HCT116 (cell line): Measurements from ENCODE around the gene CLPSL1. TPM values are rescaled to one million over a fixed set of nuclear protein-coding genes. Genes with fewer than 3 reads are reported as not detected.

Experiments
- ATAC-seq: fragments of 200-7000 bp; cut with Tn5 transposase; 2 replicates; pipeline ENCODE4 v1.9.1; 2020; ENCODE audit warnings: mild to moderate bottlenecking, moderate library complexity
- BruUV-seq: library from RNA; stranded (reverse); fragments of 400-500 nt; replicated peaks from 2 replicates; lab custom pipeline; 2021; lab: Mats Ljungman, UMichigan
- CTCF ChIA-PET: fragments of 300-600 bp; sonication (Branson Sonifier 250); formaldehyde crosslinking; loops from one replicate; lab custom pipeline; 2021; ENCODE audit warnings: antibody characterized with exemption; lab: Charles Lee
- POLR2A ChIA-PET: fragments of 300-600, 350-600 bp; sonication (Branson Sonifier 250); formaldehyde crosslinking; loops from one replicate; lab custom pipeline; 2021; ENCODE audit warnings: antibody characterized with exemption; lab: Charles Lee
- RAD21 ChIA-PET, 2 experiments: fragments of 300-600 bp; sonication (Branson Sonifier 250); formaldehyde crosslinking; loops; one replicate each; lab custom pipeline; 2023; ENCODE audit warnings: low total read pairs in 2 of 2; ENCODE audit not compliant: uncharacterized antibody in 2 of 2, unreplicated experiment in 2 of 2, low non-redundant PET in 1 of 2; lab: Charles Lee
- DNase-seq: peaks from one replicate; pipeline ENCODE4 v3.0.0-alpha.2; 2010; ENCODE audit warnings: low read depth, low spot score
- H2AFZ ChIP-seq: fragments of 200-600 bp; shearing (Covaris generic), sonication (generic); 2 replicates; pipeline ENCODE4 v1.6.1; 2017; ENCODE audit warnings: low read depth, mixed run types, mixed read lengths, antibody characterized with exemption, low read length; ENCODE audit not compliant: poor library complexity, severe bottlenecking
- H3K27ac ChIP-seq: 2 replicates; pipeline ENCODE4 v1.5.1; 2012; ENCODE audit warnings: low read depth, low read length
- H3K27me3 ChIP-seq: fragments of 200-600 bp; sonication (generic); 2 replicates; pipeline ENCODE4 v1.6.1; 2016; ENCODE audit warnings: mixed run types, low read length, mixed read lengths; ENCODE audit not compliant: insufficient read depth
- H3K36me3 ChIP-seq, 2 experiments: fragments of 200-500 bp in 1 of 2; fragments of 200-600 bp in 1 of 2; sonication (Bioruptor generic) in 1 of 2; sonication (generic) in 1 of 2; 2 replicates each; pipeline versions ENCODE4 v1.5.1 to v1.6.1; 2014 to 2016; ENCODE audit warnings: low read length in 2 of 2, inconsistent platforms in 1 of 2, mixed read lengths in 1 of 2, mixed run types in 1 of 2; ENCODE audit not compliant: insufficient read depth in 2 of 2, control insufficient read depth in 1 of 2
- H3K4me1 ChIP-seq, 2 experiments: fragments of 200-600 bp in 1 of 2; sonication (generic) in 1 of 2; 2 replicates each; pipeline versions ENCODE4 v1.5.1 to v1.6.1; 2012 to 2017; ENCODE audit warnings: low read length in 2 of 2, inconsistent platforms in 1 of 2, mild to moderate bottlenecking in 1 of 2, mixed read lengths in 1 of 2, mixed run types in 1 of 2, moderate library complexity in 1 of 2; ENCODE audit not compliant: insufficient read depth in 2 of 2, control insufficient read depth in 1 of 2
- H3K4me2 ChIP-seq: fragments of 200-600 bp; sonication (generic); 2 replicates; pipeline ENCODE4 v1.6.1; 2017; ENCODE audit warnings: mixed run types, low read length, mixed read lengths
- H3K4me3 ChIP-seq, 2 experiments: fragments of 200-600 bp in 1 of 2; sonication (generic) in 1 of 2; replicated peaks in 1 of 2; 2 replicates each; pipeline ENCODE4 v1.5.1; 2011 to 2016; ENCODE audit warnings: low read length in 2 of 2, control low read depth in 1 of 2, low read depth in 1 of 2, mild to moderate bottlenecking in 1 of 2, mixed read lengths in 1 of 2, mixed run types in 1 of 2
- H3K79me2 ChIP-seq: fragments of 200-600 bp; sonication (generic); 2 replicates; pipeline ENCODE4 v1.6.1; 2017; ENCODE audit warnings: mild to moderate bottlenecking, mixed run types, low read length, moderate library complexity, mixed read lengths; ENCODE audit not compliant: insufficient read depth
- H3K9ac ChIP-seq: fragments of 200-600 bp; sonication (generic); 2 replicates; pipeline ENCODE4 v1.6.1; 2016; ENCODE audit warnings: low read length, mixed read lengths
- H3K9me2 ChIP-seq: fragments of 200-600 bp; sonication (generic), shearing (Covaris generic); 2 replicates; pipeline ENCODE4 v1.6.1; 2017; ENCODE audit warnings: mixed run types, mild to moderate bottlenecking, moderate library complexity; ENCODE audit not compliant: insufficient read depth
- H3K9me3 ChIP-seq, 2 experiments: fragments of 200-500 bp in 1 of 2; fragments of 200-600 bp in 1 of 2; sonication (Bioruptor generic) in 1 of 2; sonication (generic) in 1 of 2; 2 replicates each; pipeline ENCODE4 v1.6.1; 2014 to 2017; ENCODE audit warnings: low read length in 2 of 2, mixed read lengths in 2 of 2, inconsistent platforms in 1 of 2, low read depth in 1 of 2, mild to moderate bottlenecking in 1 of 2, mixed run types in 1 of 2, moderate library complexity in 1 of 2; ENCODE audit not compliant: control insufficient read depth in 1 of 2, insufficient read depth in 1 of 2
- H4K20me1 ChIP-seq: fragments of 200-600 bp; sonication (generic), shearing (Covaris generic); 2 replicates; pipeline ENCODE4 v1.6.1; 2017; ENCODE audit warnings: mixed run types, mild to moderate bottlenecking, moderate library complexity; ENCODE audit not compliant: insufficient read depth
- ATF3 ChIP-seq: IDR thresholded peaks from 2 replicates; pipeline ENCODE4 v1.6.1; 2012
- CBX3 ChIP-seq: IDR thresholded peaks from 2 replicates; pipeline ENCODE4 v1.6.1; 2012; ENCODE audit warnings: low read depth
- CEBPB ChIP-seq: IDR thresholded peaks from 2 replicates; pipeline ENCODE4 v1.6.1; 2012; ENCODE audit warnings: low read depth
- CTCF ChIP-seq, 3 experiments: fragments of 200-600 bp in 1 of 3; sonication (generic) in 1 of 3; IDR thresholded peaks in 2 of 3; conservative IDR thresholded peaks in 1 of 3; 2 replicates each; pipeline ENCODE4 v1.5.1; 2012 to 2017; ENCODE audit warnings: low read depth in 2 of 3, low read length in 2 of 3, antibody characterized with exemption in 1 of 3, borderline replicate concordance in 1 of 3, control low read depth in 1 of 3, mild to moderate bottlenecking in 1 of 3, mixed read lengths in 1 of 3, mixed run types in 1 of 3, moderate library complexity in 1 of 3; ENCODE audit not compliant: insufficient read depth in 1 of 3
- EZH2 ChIP-seq: fragments of 200-600 bp; sonication (generic); IDR thresholded peaks from 2 replicates; pipeline ENCODE4 v1.6.1; 2017; ENCODE audit warnings: antibody characterized with exemption, mixed run types
- EZH2phosphoT487 ChIP-seq: fragments of 200-600 bp; IDR thresholded peaks from 2 replicates; pipeline ENCODE4 v1.6.1; 2018; ENCODE audit warnings: antibody characterized with exemption, borderline replicate concordance
- FOSL1 ChIP-seq: IDR thresholded peaks from 2 replicates; pipeline ENCODE4 v1.6.1; 2012; ENCODE audit warnings: low read depth
- POLR2A ChIP-seq: IDR thresholded peaks from 2 replicates; pipeline ENCODE4 v1.7.0; 2011; ENCODE audit warnings: borderline replicate concordance; ENCODE audit not compliant: insufficient read depth, insufficient read length; ENCODE audit errors: extremely low read depth
- RAD21 ChIP-seq: IDR thresholded peaks from 2 replicates; pipeline ENCODE4 v1.6.1; 2012; ENCODE audit warnings: low read depth, mild to moderate bottlenecking
- REST ChIP-seq: IDR thresholded peaks from 2 replicates; pipeline ENCODE4 v1.6.1; 2012; ENCODE audit warnings: low read depth
- SIN3A ChIP-seq: IDR thresholded peaks from 2 replicates; pipeline ENCODE4 v1.6.1; 2012; ENCODE audit warnings: low read depth
- TCF7L2 ChIP-seq: IDR thresholded peaks from 2 replicates; pipeline ENCODE4 v1.7.0; 2011; ENCODE audit warnings: borderline replicate concordance, inconsistent platforms; ENCODE audit not compliant: insufficient read depth, insufficient read length; ENCODE audit errors: extremely low read depth
- YY1 ChIP-seq: IDR thresholded peaks from 2 replicates; pipeline ENCODE4 v1.6.1; 2011; ENCODE audit warnings: low read length, low read depth, moderate library complexity, mild to moderate bottlenecking; ENCODE audit not compliant: insufficient replicate concordance; ENCODE audit errors: extremely low read depth
- ZBTB33 ChIP-seq: IDR thresholded peaks from 2 replicates; pipeline ENCODE4 v1.6.1; 2011; ENCODE audit warnings: mild to moderate bottlenecking, low read length, moderate library complexity; ENCODE audit not compliant: insufficient replicate concordance; ENCODE audit errors: extremely low read depth
- ZFX ChIP-seq: fragments of 450-650 bp; IDR thresholded peaks from 2 replicates; pipeline ENCODE4 v1.6.1; 2017
- intact Hi-C: fragments of 100-400 bp; cut with micrococcal nuclease; formaldehyde crosslinking; loops from 2 replicates; pipeline ENCODE4 v1.10.0; 2022
- total RNA-seq: library from RNA; stranded (reverse); gene quantifications from one replicate; pipeline ENCODE4 v1.2.1, GENCODE V29; 2021; ENCODE audit not compliant: unreplicated experiment

CLPSL1 gene
- total RNA-seq, 1 experiment from 2014 or later, result not detected

GRCh38 chr6:35811699-35811995 lies 30.8 kb downstream of the CLPSL1 start (continued):
- no peak for TF ChIP-seq ZFX
- TF ChIP-seq CBX3, result no peak
- no peak for TF ChIP-seq CTCF (IDR thresholded peaks at IDR 0.05 in 2 of 3, conservative IDR thresholded peaks at IDR 0.05 in 1 of 3; ENCODE audit: borderline replicate concordance in 1 of 3, insufficient read depth in 1 of 3, low read depth in 2 of 3, low read length in 2 of 3)

DNA sequence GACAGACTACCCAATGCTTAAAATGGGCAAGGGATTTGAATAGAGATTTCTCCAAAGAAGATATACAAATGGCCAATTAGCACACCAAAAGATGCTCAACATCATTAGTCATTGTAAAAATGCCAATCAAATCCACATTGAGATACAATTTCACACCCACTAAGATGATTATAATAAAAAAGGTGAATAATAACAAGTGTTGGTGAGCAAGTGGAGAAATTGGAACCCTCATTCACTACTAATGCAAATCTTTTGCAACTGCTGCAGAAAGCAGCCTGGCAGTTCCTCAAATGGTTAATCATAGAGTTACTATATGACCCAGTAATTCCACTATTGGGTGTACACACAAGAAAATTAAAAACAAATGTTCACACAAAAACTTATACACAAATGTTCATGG lies 36.7 kb downstream of the CLPSL1 start:
- Histone ChIP-seq H4K20me1 (no peaks in the 10 kb centered on the region), H3K4me1 (no peaks in the 10 kb centered on the region), H3K27ac (no peak overlapping the region), H3K4me2 (no peak overlapping the region), H3K9me3 (no peaks in the 10 kb centered on the region), H3K9ac (no peak overlapping the region), H3K79me2 (no peaks in the 10 kb centered on the region), H3K36me3 (no peaks in the 10 kb centered on the region), H3K4me3 (no peak overlapping the region), H2AFZ (no peak overlapping the region), H3K27me3 (no peaks in the 10 kb centered on the region), H3K9me2 (no peaks in the 10 kb centered on the region)
- ChIA-PET CTCF (no interaction called here), RAD21 (no interaction called here), POLR2A (no interaction called here)
- ATAC-seq, result no peak
- no TSS peak for BruUV-seq
- intact Hi-C loops, result no loop called here
- DNase-seq, result no peak
- TF ChIP-seq ZFX (no peak), REST (no peak), EZH2 (no peak), CEBPB (no peak), FOSL1 (no peak), ATF3 (no peak), RAD21 (no peak), CTCF (IDR thresholded peaks at IDR 0.05 in 2 of 3, conservative IDR thresholded peaks at IDR 0.05 in 1 of 3; ENCODE audit: borderline replicate concordance in 1 of 3, insufficient read depth in 1 of 3, low read depth in 2 of 3, low read length in 2 of 3) (no peak), YY1 (no peak), SIN3A (no peak), EZH2phosphoT487 (no peak), ZBTB33 (no peak), TCF7L2 (no peak), CBX3 (no peak), POLR2A (no peak)
